ENCODE measurements around the gene EPC2. TPM values are rescaled to one million over a fixed set of nuclear protein-coding genes. Genes with fewer than 3 reads are reported as not detected.

EPC2 gene
- total and polyA plus RNA-seq, 2 experiments from 2014 or later, result 6.3 to 27.0 TPM

DNA sequence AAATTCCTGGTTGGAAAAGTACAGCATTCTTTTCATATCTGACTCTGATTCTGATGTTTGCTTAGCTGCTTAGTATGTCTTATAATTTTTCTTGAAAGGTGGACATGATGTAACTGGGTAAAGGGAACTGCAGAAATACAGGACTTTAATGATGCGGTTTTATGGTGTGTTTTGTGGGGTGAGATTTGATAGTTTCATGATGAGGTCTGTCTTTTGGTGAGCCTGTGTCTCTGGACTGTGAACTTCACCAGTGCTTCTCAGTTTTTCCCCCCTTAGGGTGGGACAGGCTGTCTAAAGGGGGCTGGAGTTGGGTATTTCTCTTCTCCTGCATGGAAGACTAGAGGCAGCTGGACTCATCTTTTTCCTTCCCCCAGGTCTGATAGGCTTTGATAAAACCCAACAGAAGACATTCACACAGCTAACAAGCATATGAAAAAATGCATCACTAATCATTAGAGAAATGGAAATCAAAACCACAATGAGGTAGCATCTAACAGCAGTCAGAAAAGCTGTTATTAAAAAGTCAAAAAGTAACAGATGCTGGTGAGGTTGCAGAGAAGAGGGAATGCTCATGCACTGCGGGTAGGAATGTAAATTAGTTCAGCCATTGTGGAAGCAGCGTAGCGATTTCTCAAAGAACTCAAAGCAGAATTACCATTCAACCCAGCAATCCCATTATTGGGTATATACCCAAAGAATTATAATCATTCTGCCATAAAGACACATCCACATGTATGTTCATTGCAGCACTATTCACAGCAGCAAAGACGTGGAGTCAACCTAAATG, 77.6 kb downstream of the EPC2 start (continued):
- no peak for TF ChIP-seq ZNF331 (CRISPR knock-in tag; IDR thresholded peaks at IDR 0.05; ENCODE audit: low read depth)
- no peak for TF ChIP-seq CTCF (conservative IDR thresholded peaks at IDR 0.05; ENCODE audit: low read depth in 2 of 2)
- TF ChIP-seq NANOG (IDR thresholded peaks at IDR 0.05; ENCODE audit: borderline replicate concordance), result no peak
- no peak for TF ChIP-seq CREB1 (CRISPR knock-in tag; IDR thresholded peaks at IDR 0.05; ENCODE audit: low read depth)
- no peak for TF ChIP-seq REST (IDR thresholded peaks at IDR 0.05; ENCODE audit: unreplicated experiment)
- no peak for TF ChIP-seq STAT1 (IDR thresholded peaks at IDR 0.05; ENCODE audit: unreplicated experiment)
- TF ChIP-seq EZH2 (IDR thresholded peaks at IDR 0.05; ENCODE audit: low read depth, unreplicated experiment), result no peak
- no peak for TF ChIP-seq JUNB (IDR thresholded peaks at IDR 0.05; ENCODE audit: unreplicated experiment)
- TF ChIP-seq POLR2AphosphoS5 (IDR thresholded peaks at IDR 0.05; ENCODE audit: low read depth), result no peak
- TF ChIP-seq EZH2phosphoT487 (IDR thresholded peaks at IDR 0.05; ENCODE audit: unreplicated experiment), result no peak

DNA sequence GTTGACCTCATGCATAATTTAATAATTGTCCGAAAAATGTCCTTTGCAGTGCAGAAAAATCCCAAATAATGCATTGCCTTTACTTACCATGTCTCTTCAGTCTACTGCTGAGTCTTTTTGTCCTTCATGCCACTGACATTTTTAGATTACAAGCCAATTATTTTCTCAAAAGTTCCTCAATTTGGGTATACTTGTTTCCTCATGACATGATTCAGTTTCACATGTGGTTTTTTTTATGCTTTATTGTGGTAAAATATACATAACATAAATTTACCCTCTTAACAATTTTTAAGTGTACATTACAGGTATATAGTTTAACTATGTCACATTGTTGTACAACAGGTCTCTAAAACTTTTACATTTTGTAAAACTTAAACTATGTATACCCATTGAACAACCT, 81.0 kb downstream of the EPC2 start:
- no peak for DNase-seq (ENCODE audit: low spot score)
- Mint-ChIP-seq H3K4me3 (no peak overlapping the region), H3K4me1 (peaks cover 36% of the 10 kb centered on the region), H3K27me3 (ENCODE audit: insufficient read depth, low read depth, poor library complexity) (peaks cover 4% of the 10 kb centered on the region), H3K27ac (no peak overlapping the region), H3K36me3 (ENCODE audit: low read depth) (peaks cover 8% of the 10 kb centered on the region; the same call in 1 of the 3 replicates), H3K9me3 (no peaks in the 10 kb centered on the region)
- Histone ChIP-seq H3K4me3 (no peak overlapping the region), H3K27me3 (ENCODE audit: insufficient read depth) (no peaks in the 10 kb centered on the region), H3F3A (replicated peaks; ENCODE audit: low read depth) (no peaks in the 10 kb centered on the region), H3K4me1 (ENCODE audit: insufficient read depth) (peaks cover 27% of the 10 kb centered on the region), H2AFZ (no peak overlapping the region), H3K9me2 (ENCODE audit: insufficient read depth) (no peaks in the 10 kb centered on the region), H3K4me2 (no peak overlapping the region), H3K36me3 (ENCODE audit: insufficient read depth) (no peaks in the 10 kb centered on the region), H4K20me1 (replicated peaks; ENCODE audit: insufficient read depth) (peaks cover 3% of the 10 kb centered on the region; the same call in 1 of the 2 replicates), H3K27ac (ENCODE audit: low read depth) (no peak overlapping the region), H3K79me2 (replicated peaks; ENCODE audit: insufficient read depth) (peaks cover 97% of the 10 kb centered on the region)
- no peak for ATAC-seq
- no peak for TF ChIP-seq JUNB (IDR thresholded peaks at IDR 0.05; ENCODE audit: unreplicated experiment)
- TF ChIP-seq CTCF (conservative IDR thresholded peaks at IDR 0.05; ENCODE audit: low read depth in 2 of 2), result no peak
- TF ChIP-seq CREB1 (CRISPR knock-in tag; IDR thresholded peaks at IDR 0.05; ENCODE audit: low read depth), result no peak
- TF ChIP-seq ZNF114 (CRISPR knock-in tag; IDR thresholded peaks at IDR 0.05), result no peak

Measured in GM23338 (cell line).